ENCODE measurements around the gene G6PD.

The G6PD gene

GRCh38 chrX:154486052-154486395, 60.6 kb downstream of the G6PD start:
- DNase-seq, result peak; percentile 32

- DNase-seq, result no peak
Observed at GRCh38 chrX:154485150-154486051, 61.2 kb downstream of the G6PD start.

- DNase-seq, result no peak
Observed at GRCh38 chrX:154484255-154485149, 62.1 kb downstream of the G6PD start.

DNA sequence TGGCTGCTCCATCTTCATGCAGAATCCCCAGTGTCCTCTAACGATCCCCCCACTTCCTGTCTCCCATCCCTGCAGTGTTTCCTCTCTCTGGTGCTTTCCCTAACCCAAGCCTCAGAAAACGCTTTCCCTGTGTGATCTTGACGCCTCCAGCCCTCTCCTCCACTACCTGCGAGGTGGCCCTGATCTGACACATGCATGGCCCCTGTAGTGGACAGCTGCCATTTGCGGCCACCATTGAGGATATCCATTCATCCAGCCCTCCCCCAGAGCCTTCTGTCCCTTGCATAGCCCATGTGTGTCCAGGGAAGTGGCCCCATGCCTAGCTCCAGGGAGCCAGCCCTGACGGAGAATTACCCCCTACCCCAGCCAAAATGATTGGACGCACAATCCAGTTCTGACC, 63.3 kb downstream of the G6PD start:
- no peak for DNase-seq

- no peak for DNase-seq
Observed at GRCh38 chrX:154482786-154483185, 63.9 kb downstream of the G6PD start.

- DNase-seq, result no peak
Observed at GRCh38 chrX:154481911-154482601, 64.6 kb downstream of the G6PD start.

Measured in central memory CD4-positive, alpha-beta T cell (primary cell).